Activated gamma-delta T cell (primary cell): Measurements from ENCODE around the gene ROBO2.
"Not testable (repeated sequence)": the region's sequence is repeated elsewhere in the genome, so short reads cannot be mapped to it uniquely, and the experiment has no call there.

Experiments used
- DNase-seq: peaks from one replicate; lab custom pipeline; 2025; lab: John Stamatoyannopoulos, UW

The ROBO2 gene

DNA sequence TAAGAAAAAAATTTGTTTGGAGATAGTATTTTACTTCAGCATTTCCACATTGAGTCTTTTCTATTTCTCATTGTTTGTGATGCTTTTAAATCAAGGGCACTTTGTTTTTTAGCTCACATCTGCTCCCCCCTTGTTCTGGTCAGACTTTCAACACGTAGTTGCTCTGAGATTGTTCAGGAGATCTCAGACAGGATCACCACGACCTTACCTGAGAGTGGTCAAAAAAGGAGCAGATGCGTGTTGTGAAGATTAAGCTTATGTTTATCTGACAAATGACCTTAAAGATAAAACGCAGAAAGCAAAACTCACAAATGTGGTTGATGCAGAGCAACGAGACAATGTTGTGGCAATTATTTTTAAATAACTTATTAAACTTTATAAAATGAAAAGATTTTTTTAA lies 298.3 kb downstream of the ROBO2 start:
- no peak for DNase-seq

DNA sequence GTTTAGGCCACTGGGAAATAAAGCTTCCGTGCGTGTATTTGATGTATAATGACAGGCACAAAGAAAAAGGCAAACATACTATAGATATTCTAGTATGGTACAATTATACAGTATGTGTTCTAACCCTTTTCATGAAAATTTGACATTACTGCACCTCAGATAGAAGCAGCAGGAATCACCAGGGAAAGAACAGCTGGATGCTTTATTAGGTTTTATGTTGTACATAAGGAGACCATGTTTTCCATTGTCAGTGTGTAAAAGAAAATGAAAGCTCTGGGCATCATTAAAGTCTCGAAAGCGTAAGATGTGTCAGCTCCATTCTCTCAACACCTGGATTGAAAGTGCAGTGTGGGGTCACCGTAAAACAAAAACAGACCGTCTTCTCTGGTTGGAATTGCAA lies 302.1 kb downstream of the ROBO2 start:
- no peak for DNase-seq

DNA sequence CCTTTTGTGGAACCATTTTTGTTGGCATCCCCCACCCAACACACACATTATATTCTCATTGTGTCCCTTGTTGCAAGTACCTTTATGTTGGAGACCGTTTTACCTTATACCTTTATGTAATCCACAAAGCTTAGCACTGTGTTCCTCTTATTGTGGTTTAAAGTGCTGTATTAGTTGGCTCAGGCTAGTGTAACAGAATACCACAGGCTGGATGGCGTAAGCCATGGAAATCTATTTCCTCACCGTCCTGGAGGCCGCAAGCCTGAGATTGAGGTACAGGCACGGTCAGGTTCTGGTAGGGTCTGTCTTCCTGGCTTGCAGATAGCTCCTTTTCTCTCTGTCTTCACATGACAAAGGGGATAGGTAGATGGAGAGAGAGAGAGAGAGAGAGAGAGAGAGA lies 302.8 kb downstream of the ROBO2 start:
- no peak for DNase-seq

DNA sequence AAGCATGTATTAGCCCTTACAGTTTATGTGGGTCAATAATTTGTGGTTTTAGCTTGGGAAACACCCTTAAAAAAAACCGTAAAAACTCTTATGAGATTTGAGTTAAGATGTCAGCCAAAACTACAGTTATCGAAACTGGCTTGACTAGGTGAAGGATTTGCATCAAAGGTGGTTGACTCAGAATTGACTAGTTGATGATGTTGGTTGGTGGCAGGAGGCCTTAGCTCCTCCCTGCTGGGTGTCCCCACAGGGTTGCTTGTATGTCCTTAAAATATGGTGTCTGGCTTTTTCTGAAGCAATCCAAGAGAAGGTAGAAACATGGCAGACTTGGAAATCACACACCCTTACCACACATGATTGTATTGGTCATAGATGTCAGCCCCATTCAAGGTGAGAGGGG lies 305.1 kb downstream of the ROBO2 start:
- DNase-seq: no peak

DNA sequence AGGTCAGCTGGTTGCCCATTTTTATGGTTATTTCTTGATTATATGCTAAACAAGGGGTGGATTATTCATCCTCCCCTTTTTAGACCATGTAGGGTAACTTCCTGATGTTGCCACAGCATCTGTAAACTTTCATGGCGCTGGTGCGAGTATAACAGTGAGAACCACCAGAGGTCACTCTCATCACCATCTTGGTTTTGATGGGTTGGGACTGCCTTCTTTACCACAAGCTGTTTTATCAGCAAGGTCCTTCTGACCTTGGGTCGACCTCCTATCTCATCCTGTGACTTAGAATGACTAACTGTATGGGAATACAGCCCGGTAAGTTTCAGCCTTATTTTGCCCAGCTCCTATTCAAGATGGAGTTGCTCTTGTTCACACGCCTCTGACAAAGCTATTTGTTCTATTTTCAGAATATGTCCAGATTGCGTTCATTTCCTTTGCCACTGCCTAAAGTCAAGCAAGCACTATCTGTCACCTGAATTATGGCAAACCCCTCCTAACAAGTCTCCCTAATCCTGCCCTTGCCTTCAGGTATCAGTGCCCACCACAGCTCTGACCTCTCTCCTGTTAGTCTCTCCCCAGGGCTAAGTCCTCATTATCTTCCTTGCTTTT lies 308.5 kb downstream of the ROBO2 start:
- no peak for DNase-seq

DNA sequence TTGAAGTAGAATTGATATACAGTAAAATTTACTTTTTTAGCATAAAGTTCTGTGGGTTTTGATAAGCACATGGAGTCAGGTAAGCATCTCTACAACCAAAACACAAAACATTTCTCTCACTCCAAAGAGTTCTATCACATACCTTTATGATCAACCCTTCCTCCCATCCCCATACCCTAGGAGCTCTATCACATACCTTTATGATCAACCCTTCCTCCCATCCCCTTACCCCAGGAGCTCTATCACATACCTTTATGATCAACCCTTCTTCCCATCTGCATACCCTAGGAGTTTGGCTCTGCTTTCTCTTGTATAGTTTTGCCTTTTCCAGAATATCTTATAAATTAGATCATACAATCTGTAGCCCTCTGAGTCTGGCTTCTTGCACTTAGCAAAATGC lies 315.1 kb downstream of the ROBO2 start:
- DNase-seq: no peak

DNA sequence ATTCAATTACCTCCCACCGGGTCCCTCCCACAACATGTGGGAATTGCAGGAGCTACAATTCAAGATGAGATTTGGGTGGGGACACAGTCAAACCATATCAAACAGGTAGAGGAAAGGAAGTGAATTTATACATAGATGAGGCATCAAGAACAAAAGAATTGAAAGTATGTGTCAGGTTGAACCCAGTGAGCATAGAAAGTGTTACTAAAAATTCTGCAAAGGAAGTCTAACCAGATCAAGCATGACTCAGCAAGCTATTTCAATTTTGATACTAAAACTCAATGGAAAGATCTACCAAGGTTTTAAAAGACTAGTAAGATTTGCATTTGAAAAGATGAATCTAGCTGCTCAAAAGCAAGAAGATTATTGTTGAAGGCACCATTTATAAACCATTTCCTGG lies 323.0 kb downstream of the ROBO2 start:
- no peak for DNase-seq

DNA sequence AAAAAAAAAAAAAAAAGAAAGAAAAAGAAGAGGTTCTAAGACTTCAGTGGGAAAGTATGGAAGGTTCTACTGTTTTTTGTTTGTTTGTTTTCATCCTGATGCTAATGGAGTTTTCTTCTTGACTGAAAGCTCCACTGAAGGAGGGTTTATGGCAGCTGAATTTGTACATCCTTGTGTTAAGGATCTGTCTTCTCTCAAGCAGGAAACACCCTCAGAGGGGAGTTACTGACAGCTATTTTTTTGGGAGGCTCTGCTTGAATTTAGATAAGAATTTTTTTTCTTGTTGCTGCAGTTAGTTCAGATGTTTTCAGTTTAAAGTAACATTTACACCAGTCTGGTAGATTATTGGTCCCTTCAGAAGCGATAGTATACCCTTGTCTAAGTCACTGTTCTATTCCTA lies 325.3 kb downstream of the ROBO2 start:
- DNase-seq: no peak

DNA sequence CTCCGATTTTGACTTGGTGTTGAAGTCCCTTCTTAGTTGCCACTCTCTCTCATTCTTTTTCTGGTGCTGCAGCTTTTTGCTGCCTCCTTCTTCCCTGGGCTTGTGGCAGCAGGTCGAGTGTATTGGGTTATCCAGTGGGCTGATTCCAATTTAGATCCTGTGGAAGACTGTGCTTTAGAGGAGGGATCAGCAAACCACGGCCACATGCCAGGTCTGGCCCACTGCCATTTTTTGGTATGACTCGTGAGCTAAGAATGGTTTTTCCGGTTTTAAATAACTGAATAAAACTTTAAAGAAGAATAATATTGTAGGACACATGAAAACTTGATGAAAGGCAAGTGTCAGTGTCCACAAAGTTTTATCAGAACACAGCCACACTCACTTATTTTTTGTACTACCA lies 330.5 kb downstream of the ROBO2 start:
- DNase-seq: no peak

DNA sequence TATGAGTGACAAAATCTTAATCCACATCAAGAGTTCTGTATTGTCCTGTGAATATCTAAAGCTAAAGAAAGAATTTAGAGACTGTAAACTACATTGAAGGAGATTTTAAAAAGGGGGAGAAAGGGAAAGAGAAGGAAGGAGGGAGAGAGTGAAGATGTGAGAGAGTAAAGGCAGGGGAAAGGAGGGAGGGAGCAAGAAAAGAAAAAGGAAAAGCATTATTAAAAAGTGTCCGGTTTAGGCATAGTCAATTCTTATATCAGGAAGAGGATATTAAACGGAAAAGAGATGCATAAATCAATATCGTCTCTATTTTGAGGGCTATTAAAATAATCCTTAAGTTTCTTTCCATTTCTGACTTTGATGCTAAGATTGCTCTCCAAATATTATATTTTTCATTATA lies 332.1 kb downstream of the ROBO2 start:
- DNase-seq: no peak

DNA sequence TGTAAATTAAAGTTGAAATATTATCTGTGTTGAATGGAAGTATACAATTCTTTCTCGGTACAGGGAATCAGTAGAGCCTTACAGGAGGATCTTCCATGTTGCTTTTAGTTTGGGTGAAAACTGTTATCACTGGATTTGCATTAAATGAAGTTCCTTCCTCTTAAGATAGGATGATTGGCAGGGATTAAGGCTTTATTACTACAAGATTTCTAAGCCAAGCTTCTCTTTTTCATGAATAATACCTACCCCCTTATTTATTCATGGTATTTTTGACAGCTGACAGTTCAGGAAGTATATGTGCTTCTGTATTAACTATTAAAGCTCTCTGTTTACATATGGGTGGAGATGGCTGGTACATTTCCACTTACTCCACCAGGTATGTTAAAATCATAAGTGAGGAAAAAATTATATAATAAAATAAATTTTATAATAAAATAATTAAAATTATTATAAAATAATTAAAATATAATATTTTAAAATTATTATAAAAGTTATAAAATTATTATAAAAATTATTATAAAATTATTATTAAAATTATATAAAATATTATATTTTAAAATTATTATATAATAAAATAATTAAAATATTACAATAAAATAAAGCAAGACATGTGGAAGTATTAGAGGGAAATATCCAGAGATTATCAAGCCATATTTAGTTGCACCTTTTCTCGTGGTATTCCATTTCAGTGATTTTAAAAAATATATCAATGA lies 332.9 kb downstream of the ROBO2 start:
- no peak for DNase-seq

DNA sequence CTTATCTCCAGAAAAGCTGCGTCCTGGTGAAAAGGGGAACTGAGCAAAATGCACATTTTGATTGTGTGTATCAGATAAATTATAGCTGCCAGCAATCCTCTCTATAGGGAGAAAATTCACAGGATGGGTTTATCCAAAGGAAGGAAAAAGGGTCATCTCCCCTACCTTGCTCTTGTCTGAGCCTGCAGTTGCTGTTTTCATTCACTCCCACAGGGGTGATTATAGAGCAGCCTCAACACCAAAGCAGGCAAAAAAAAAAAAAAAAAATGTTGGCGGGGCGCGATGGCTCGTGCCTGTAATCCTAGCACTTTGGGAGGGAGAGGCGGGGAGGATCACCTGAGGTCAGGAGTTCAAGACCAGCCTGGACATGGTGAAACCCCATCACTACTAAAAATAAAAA lies 333.7 kb downstream of the ROBO2 start:
- DNase-seq: no peak

DNA sequence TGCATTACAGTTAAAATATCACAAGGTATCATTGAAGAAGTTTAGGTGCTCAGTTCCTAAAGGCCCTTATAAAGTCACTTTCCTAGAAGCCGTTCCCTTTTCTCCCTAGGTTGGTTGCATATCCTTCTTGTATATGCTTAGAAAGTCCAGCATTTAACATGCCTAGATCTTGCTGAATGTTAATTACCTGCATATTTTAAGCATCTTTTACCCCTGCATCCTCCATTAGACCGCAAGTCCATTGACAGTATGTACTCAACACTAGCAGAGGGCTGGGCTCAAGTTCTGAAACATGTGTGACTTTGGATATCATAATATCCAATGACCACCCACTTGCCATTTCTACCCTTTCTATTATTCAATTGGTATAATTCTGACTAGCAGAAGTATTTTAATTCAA lies 336.6 kb downstream of the ROBO2 start:
- DNase-seq: no peak

DNA sequence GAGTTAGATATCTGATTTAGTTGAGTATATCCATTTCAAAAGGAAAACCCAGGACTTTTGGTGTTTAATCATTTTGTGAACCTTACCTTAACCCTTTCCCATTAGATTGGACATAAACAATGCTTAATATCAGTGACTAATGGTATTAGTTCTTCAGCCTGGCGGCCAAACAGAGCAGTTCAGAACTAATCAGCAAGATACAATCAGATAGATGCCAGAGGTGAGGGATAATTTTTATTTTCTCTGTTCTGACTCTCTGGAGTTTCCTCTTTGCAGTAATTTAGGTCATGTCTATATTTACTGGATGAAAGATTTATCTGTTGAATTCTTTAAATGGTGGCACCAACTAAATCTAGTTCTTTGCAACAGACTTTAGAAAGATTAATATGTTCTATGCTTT lies 337.8 kb downstream of the ROBO2 start:
- no peak for DNase-seq

DNA sequence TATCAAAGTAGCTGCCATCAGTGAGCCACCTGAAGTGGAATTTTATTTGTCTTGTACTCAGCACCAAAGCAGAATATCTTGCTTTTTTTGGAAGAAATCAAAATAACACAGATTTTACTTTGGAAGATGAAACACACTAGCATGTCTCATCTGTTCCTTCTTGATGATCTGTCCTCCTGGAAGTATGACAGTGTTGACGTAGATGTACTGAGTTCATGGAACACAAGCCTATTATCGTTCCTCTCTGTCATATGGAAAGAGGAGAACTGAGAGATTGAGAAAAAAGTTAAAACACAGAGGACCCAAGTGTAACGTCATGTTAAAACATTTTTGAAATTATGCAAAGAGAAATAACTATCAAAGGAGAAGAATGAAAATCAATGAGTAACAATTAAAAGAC lies 340.2 kb downstream of the ROBO2 start:
- no peak for DNase-seq

DNA sequence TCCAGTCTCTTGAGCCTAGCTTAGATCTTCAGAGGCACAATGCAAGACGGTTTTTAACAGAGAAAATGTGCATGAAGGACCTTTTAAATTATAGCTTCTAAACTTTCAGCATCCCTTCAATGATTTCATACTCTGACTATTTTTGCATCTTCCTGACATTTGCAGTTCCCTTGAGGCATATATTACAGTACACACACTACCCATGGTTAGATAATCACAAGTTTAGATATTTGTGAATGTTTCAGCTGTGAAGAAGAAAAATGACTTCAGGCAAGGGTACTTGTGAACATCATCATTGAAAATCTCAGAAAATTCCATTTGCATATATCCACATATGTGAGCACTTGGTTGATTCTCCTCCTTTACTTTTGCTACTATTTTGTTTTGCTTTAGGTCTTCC lies 341.5 kb downstream of the ROBO2 start:
- no peak for DNase-seq

DNA sequence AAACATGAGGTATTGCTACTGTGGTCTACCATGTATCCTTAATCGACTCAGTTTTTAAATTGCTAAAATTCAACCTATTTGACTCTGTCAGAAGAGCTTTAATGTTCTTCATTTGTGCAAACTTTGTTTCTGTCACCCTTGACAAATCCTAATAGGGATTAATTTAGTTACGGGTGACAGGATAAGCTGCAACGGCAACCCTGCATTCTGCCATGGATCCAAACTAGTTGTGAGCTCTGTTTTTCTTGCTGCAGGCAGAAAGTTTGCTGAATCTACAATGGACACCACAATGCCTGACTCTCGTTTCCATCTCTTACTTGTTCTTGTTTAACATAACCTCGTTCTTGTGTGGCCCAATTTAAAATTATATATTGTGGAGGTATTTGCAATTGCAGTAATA lies 352.3 kb downstream of the ROBO2 start:
- no peak for DNase-seq

DNA sequence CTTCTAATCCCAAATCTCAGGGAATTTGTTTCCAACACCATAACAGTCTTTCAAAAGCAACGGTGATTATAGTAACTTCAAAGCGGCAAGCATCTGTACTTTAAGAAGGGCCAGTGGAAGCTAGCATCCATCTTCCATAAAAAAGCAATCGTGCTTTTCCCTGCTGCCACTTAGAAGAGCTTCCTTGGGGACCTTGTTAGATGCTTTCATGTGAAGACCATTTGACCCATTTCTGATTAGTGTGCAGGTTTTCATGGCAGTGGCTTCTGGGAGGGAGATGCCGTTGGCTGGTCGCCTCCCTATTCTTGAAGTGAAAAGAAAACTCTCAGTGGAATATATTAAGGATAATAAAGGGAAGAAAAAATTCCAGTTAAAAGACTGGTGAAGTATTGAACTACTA lies 354.1 kb downstream of the ROBO2 start:
- DNase-seq: no peak

DNA sequence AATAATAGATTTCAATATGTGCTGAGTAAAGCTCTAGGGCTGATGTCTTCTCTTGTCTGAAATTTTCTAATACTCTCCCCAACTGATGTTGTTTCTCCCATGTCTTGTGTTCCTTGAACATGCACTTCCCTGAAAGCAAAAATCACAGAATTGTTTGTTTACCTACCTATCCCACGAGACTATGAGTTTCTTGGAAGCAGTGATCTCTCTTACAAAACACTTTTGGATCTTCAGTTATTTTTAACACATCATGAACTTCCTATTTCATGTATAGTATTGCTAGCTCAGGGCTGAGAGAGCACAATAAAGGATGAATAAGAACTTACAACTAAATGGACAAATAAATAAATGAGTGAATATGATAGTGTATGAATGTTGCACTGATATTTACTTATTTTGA lies 365.0 kb downstream of the ROBO2 start:
- DNase-seq: no peak

DNA sequence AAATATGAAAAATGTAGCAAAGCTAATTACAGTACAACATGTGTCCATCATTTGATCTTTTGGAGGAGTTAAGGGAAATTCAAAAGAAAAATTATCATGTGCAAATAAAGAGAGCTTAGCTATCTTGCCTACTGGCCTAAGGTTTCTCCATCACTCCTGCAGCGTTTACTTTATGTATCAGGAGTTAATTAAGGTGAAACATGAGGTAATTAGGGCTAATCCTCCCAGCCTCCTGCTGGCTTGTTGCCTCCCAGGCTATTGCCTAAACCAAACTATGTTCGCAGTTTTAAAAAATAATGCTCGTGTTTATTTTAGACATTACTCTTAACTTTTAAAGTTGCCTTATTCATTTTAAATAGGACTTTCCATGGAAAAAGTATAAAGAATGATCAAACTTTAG lies 367.5 kb downstream of the ROBO2 start:
- DNase-seq: no peak

DNA sequence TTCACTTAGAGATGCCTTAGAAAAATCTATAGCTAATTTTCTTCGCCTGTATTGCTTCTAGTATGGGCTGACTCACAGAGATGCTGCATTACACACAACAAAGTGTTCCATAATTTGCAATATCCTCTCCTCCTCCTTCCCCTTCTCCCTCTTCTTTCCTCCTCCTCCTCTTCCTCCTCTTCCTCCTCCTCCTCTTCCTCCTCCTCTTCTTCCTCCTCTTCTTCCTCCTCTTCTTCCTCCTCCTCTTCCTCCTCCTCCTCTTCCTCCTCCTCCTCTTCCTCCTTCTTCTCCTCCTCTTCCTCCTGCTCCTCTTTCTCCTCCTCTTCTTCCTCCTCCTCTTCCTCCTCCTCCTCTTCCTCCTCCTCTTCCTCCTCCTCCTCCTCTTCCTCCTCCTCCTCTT lies 370.4 kb downstream of the ROBO2 start:
- not testable (repeated sequence) for DNase-seq

DNA sequence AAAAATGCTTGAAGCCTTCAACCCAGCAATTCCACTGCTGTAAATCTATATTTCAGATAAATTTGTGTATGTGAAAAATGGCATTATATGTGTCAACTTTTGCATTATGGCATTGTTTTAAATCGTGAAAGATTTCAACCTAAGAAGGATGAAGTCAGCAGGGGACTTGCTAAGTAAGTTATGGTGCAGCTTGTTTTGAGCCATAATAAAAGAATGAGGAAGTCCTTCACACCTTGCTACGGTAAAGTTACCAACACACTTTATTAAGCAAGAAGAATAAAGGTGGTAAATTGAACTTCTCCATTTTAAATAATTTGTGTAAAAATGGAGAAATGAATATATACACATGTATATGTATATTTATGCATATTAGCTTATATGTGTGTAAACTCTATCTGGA lies 371.4 kb downstream of the ROBO2 start:
- DNase-seq: no peak

DNA sequence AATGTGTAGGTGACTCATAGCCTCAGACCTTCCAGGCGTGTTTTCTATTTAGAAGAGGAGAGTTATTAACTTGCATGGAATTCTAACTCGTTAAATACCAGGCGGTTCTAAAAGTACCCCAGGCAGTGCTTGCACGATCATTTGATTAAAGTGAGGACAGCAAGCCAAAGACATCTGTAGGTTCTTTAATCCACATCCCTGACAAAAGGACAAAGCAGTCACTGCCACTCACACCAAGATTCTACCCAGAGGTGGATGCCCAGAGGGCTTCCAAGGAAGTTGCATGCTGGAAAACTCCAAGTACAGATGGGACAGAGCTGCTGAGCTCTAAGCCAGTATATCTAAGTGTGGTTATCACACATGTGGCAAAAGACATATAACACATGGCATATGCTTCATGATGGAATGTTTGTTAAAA lies 372.1 kb downstream of the ROBO2 start:
- no peak for DNase-seq

DNA sequence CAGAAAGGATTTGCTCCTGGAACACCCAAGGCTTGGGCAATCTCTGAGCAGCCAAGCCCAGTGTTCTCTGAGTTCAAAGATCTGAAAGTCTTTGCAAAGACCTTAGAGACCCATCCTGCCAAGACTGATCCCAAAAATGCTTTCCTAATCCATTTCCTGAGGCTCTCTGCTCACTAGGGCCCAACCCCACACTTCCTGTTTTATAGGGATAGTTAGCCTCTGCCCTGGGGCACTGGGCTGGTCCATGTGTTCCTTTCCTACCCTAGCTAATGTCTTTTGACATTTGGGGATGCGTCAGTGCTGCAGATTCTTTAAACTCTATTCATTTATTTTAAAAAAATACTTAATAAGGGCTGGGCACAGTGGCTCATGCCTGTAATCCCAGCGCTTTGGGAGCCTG lies 372.7 kb downstream of the ROBO2 start:
- DNase-seq: no peak
